ENCODE data around the gene STK32B. TPM values are rescaled to one million over a fixed set of nuclear protein-coding genes. Genes with fewer than 3 reads are reported as not detected.
A peak's percentile ranks its signal among the peaks of the same experiment; 100 is the strongest.

STK32B gene
- total RNA-seq, 1 donor from 2014 or later, result 46.9 TPM

- Mint-ChIP-seq H3K4me3 (ENCODE audit: unreplicated experiment) (no peak overlapping the region), H3K27me3 (ENCODE audit: unreplicated experiment) (no peaks in the 10 kb centered on the region)
- TF ChIP-seq CTCF (IDR thresholded peaks at IDR 0.05), result no peak
Observed at GRCh38 chr4:5412296-5412695, 361.0 kb downstream of the STK32B start.

GRCh38 chr4:5412751-5413150 is 361.5 kb downstream of the STK32B start:
- TF ChIP-seq CTCF (IDR thresholded peaks at IDR 0.05), result no peak
- H3K9me3 Mint-ChIP-seq (ENCODE audit: unreplicated experiment), result peaks cover 13% of the 10 kb centered on the region
- H3K27ac Mint-ChIP-seq (ENCODE audit: unreplicated experiment), result no peak overlapping the region
- H3K4me1 Mint-ChIP-seq (ENCODE audit: unreplicated experiment), result peaks cover 4% of the 10 kb centered on the region
- DNase-seq (ENCODE audit: extremely low spot score, unreplicated experiment), result peak; percentile 17
- H3K36me3 Mint-ChIP-seq (ENCODE audit: unreplicated experiment), result peaks cover 22% of the 10 kb centered on the region
- no peaks in the 10 kb centered on the region for H3K27me3 Mint-ChIP-seq (ENCODE audit: unreplicated experiment)
- no peak overlapping the region for H3K4me3 Mint-ChIP-seq (ENCODE audit: unreplicated experiment)

More at GRCh38 chr4:5412296-5412695, 361.0 kb downstream of the STK32B start:
- H3K9me3 Mint-ChIP-seq (ENCODE audit: unreplicated experiment), result peaks cover 12% of the 10 kb centered on the region
- no peak overlapping the region for H3K27ac Mint-ChIP-seq (ENCODE audit: unreplicated experiment)
- peak; percentile 56 for DNase-seq (ENCODE audit: extremely low spot score, unreplicated experiment)
- peaks cover 18% of the 10 kb centered on the region for H3K36me3 Mint-ChIP-seq (ENCODE audit: unreplicated experiment)
- peaks cover 4% of the 10 kb centered on the region for H3K4me1 Mint-ChIP-seq (ENCODE audit: unreplicated experiment)

GRCh38 chr4:5416637-5417036 is 365.4 kb downstream of the STK32B start:
- H3K4me3 Mint-ChIP-seq (ENCODE audit: unreplicated experiment), result no peak overlapping the region
- peaks cover 17% of the 10 kb centered on the region for H3K9me3 Mint-ChIP-seq (ENCODE audit: unreplicated experiment)
- no peaks in the 10 kb centered on the region for H3K4me1 Mint-ChIP-seq (ENCODE audit: unreplicated experiment)
- peak; percentile 44 for DNase-seq (ENCODE audit: extremely low spot score, unreplicated experiment)
- H3K36me3 Mint-ChIP-seq (ENCODE audit: unreplicated experiment), result peaks cover 37% of the 10 kb centered on the region
- no peaks in the 10 kb centered on the region for H3K27me3 Mint-ChIP-seq (ENCODE audit: unreplicated experiment)
- H3K27ac Mint-ChIP-seq (ENCODE audit: unreplicated experiment), result no peak overlapping the region
- TF ChIP-seq CTCF (IDR thresholded peaks at IDR 0.05), result no peak

- Mint-ChIP-seq H3K36me3 (ENCODE audit: unreplicated experiment) (peaks cover 42% of the 10 kb centered on the region), H3K4me1 (ENCODE audit: unreplicated experiment) (peaks cover 5% of the 10 kb centered on the region), H3K4me3 (ENCODE audit: unreplicated experiment) (no peak overlapping the region), H3K9me3 (ENCODE audit: unreplicated experiment) (peaks cover 17% of the 10 kb centered on the region), H3K27ac (ENCODE audit: unreplicated experiment) (no peak overlapping the region), H3K27me3 (ENCODE audit: unreplicated experiment) (no peaks in the 10 kb centered on the region)
- no peak for TF ChIP-seq CTCF (IDR thresholded peaks at IDR 0.05)
- peak; percentile 36 for DNase-seq (ENCODE audit: extremely low spot score, unreplicated experiment)
Observed at GRCh38 chr4:5420266-5420665, 369.0 kb downstream of the STK32B start.

GRCh38 chr4:5421416-5421815 is 370.1 kb downstream of the STK32B start:
- Mint-ChIP-seq H3K27ac (ENCODE audit: unreplicated experiment) (no peak overlapping the region), H3K27me3 (ENCODE audit: unreplicated experiment) (no peaks in the 10 kb centered on the region), H3K4me1 (ENCODE audit: unreplicated experiment) (peaks cover 5% of the 10 kb centered on the region), H3K9me3 (ENCODE audit: unreplicated experiment) (peaks cover 16% of the 10 kb centered on the region), H3K4me3 (ENCODE audit: unreplicated experiment) (no peak overlapping the region), H3K36me3 (ENCODE audit: unreplicated experiment) (peaks cover 38% of the 10 kb centered on the region)
- peak; percentile 51 for DNase-seq (ENCODE audit: extremely low spot score, unreplicated experiment)
- no peak for TF ChIP-seq CTCF (IDR thresholded peaks at IDR 0.05)
